Transverse colon (tissue), 4 donors: ENCODE measurements around the gene TMEM131L. TPM values are rescaled to one million over a fixed set of nuclear protein-coding genes. Genes with fewer than 3 reads are reported as not detected.

Source experiments
- DNase-seq: peaks from one replicate; pipeline ENCODE4 v3.0.0-alpha.2; 2019
- H3K27ac ChIP-seq, 4 donors: fragments of 200-600 bp; sonication (generic); 2 replicates each; pipeline ENCODE4 v1.5.1; 2016 to 2018; ENCODE audit warnings: inconsistent platforms in 4 of 4
- H3K27me3 ChIP-seq: fragments of 200-600 bp; sonication (generic); 2 replicates; pipeline ENCODE4 v1.5.1; 2017; ENCODE audit warnings: inconsistent platforms
- H3K36me3 ChIP-seq, 4 donors: fragments of 200-600 bp; sonication (generic); 2 replicates each; pipeline ENCODE4 v1.5.1; 2017 to 2019; ENCODE audit warnings: inconsistent platforms in 4 of 4
- H3K4me1 ChIP-seq, 4 donors: fragments of 200-600 bp; sonication (generic); 2 replicates each; pipeline ENCODE4 v1.5.1; 2017 to 2020; ENCODE audit warnings: inconsistent platforms in 4 of 4
- H3K4me3 ChIP-seq, 4 donors: fragments of 200-600 bp; sonication (generic); 1 replicate in 1 of 4; 2 replicates in 3 of 4; pipeline versions ENCODE4 v1.5.1 to v1.6.1; 2017 to 2019; ENCODE audit warnings: inconsistent platforms in 4 of 4
- H3K9me3 ChIP-seq, 2 donors: fragments of 200-600 bp; sonication (generic); 2 replicates each; pipeline ENCODE4 v1.5.1; 2017 to 2019; ENCODE audit warnings: inconsistent platforms in 2 of 2
- EP300 ChIP-seq: sonication (generic); formaldehyde crosslinking; IDR thresholded peaks from one replicate; pipeline ENCODE4 v1.6.1; 2017; ENCODE audit warnings: antibody characterized with exemption, low read depth
- POLR2A ChIP-seq: fragments of 450-650 bp; IDR thresholded peaks from one replicate; pipeline ENCODE4 v1.6.1; 2016; ENCODE audit warnings: antibody characterized with exemption, mild to moderate bottlenecking, moderate library complexity
- POLR2AphosphoS5 ChIP-seq, 3 donors: sonication (generic); formaldehyde crosslinking; IDR thresholded peaks; one replicate each; pipeline ENCODE4 v1.6.1; 2016; ENCODE audit warnings: antibody characterized with exemption in 3 of 3
- WGBS, 2 donors: methylation state at CpG; one replicate each; pipeline ENCODE4 v1.1.5; 2018; ENCODE audit warnings: low coverage in 1 of 2; 5-methylcytosine and 5-hydroxymethylcytosine counted together
- in situ Hi-C, 4 donors: fragments of 200-750 bp; cut with MboI; loops; one replicate each; pipeline versions ENCODE4 v1.15.0 to v1.15.1; 2017; ENCODE audit warnings: low sequenced_read_pairs in 3 of 4, low pct_ligation_motif_present in 1 of 4, low pct_unique_long_range_greater_than_20kb in 1 of 4
- intact Hi-C: fragments of 100-400 bp; cut with DNase I; formaldehyde crosslinking; loops from one replicate; pipeline ENCODE4 v1.15.1; 2023; ENCODE audit warnings: low total_unique reads
- total RNA-seq, 4 donors: library from RNA; depleted of rRNA; stranded (reverse); fragments of >200 nt; gene quantifications; one replicate each; pipeline ENCODE4 v1.1.0, GENCODE V29; 2016
- TF ChIP-seq, protein P1 (sequence below), 5 experiments: fragments of 200-600 bp in 3 of 5; fragments of 450-650 bp in 2 of 5; sonication (generic) in 3 of 5; IDR thresholded peaks; 1 replicate in 2 of 5; 2 replicates in 3 of 5; pipeline ENCODE4 v1.5.1; 2016 to 2017; ENCODE audit warnings: antibody characterized with exemption in 5 of 5, inconsistent platforms in 3 of 5, mild to moderate bottlenecking in 2 of 5, moderate library complexity in 1 of 5

Gene TMEM131L
- total RNA-seq, 4 donors from 2014 or later, result 5.2 to 14.8 (median 8.3) TPM

- WGBS, 2 donors, result 82 to 100% methylated on average over 3 of the region's 3 CpGs
- Histone ChIP-seq H3K27ac (no peak overlapping the region), H3K27me3 (no peaks in the 10 kb centered on the region), H3K36me3 (peaks cover 0 to 5% (median 0%) of the 10 kb centered on the region in 4 donors), H3K4me3 (no peak overlapping the region), H3K9me3 (no peaks in the 10 kb centered on the region), H3K4me1 (no peaks in the 10 kb centered on the region)
- intact Hi-C loops (no loop called here), in situ Hi-C loops (loop anchor here in 1 of 4 donors (10.0 kb wide), 1 partner anchor 116 kb away; no protein-coding TSS in a partner anchor)
- TF ChIP-seq, protein P1, sequence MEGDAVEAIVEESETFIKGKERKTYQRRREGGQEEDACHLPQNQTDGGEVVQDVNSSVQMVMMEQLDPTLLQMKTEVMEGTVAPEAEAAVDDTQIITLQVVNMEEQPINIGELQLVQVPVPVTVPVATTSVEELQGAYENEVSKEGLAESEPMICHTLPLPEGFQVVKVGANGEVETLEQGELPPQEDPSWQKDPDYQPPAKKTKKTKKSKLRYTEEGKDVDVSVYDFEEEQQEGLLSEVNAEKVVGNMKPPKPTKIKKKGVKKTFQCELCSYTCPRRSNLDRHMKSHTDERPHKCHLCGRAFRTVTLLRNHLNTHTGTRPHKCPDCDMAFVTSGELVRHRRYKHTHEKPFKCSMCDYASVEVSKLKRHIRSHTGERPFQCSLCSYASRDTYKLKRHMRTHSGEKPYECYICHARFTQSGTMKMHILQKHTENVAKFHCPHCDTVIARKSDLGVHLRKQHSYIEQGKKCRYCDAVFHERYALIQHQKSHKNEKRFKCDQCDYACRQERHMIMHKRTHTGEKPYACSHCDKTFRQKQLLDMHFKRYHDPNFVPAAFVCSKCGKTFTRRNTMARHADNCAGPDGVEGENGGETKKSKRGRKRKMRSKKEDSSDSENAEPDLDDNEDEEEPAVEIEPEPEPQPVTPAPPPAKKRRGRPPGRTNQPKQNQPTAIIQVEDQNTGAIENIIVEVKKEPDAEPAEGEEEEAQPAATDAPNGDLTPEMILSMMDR (IDR thresholded peaks at IDR 0.05), result no peak
- TF ChIP-seq POLR2A (no peak), EP300 (no peak), POLR2AphosphoS5 (IDR thresholded peaks at IDR 0.05) (no peak)
- no peak for DNase-seq
Measured at GRCh38 chr4:153638999-153639398, 172.8 kb downstream of the TMEM131L start.

DNA sequence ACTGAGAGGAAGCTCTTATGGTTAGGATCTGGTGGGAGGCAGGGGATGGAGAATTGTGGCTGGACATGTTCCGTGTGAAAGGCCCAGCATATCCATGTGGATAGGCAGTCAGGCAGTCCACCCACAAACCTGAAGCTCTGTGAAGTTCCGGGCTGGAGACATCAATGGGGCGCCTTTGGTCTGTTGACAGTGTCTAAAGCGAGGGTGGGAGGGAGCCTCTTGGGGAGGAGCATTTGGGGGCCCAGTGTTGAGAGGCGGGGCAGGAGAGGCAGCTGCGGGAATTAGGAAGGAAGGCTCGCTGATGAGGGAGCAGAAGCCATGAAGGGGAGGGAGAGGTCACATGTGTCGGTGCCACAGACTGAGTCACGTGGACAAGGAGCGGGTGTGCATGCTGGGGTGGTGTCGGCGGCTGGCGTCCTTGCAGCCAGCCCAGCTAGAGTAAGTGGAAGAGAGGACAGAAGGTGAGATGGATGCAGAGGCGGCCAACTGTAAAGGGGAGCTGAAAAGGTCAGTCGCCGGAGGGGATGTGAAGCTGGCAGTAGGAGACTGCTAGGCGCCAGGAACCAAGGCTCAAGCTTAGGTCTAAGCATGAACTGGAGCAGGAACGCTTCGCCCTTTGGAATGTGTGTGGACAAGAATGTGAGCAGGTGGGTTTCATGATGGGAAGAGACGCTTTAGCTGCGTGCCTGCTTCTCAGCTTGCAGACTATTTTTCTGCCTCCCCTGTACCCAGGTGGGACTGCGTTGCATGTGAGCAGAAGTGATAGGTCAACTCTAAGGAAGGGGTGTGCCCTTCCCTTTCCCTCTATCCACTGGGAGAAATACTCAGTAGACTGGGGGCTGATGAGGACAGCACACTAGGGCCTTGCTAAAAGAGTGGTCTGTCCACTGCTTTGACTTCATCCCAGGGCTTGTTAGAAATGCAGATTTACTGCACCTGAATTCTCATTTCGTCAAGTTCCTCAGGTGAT is 174.0 kb downstream of the TMEM131L start:
- intact Hi-C loops (loop anchor here (10.0 kb wide), 1 partner anchor 295 kb away; the partner anchor contains the start of gene MND1), in situ Hi-C loops (loop anchor here in 1 of 4 donors (10.0 kb wide), 1 partner anchor 115 kb away; no protein-coding TSS in a partner anchor)
- Histone ChIP-seq H3K4me3 (no peak overlapping the region), H3K9me3 (no peaks in the 10 kb centered on the region), H3K4me1 (no peaks in the 10 kb centered on the region), H3K27me3 (no peaks in the 10 kb centered on the region), H3K36me3 (no peaks in the 10 kb centered on the region), H3K27ac (no peak overlapping the region)
- no peak for DNase-seq
- 89 to 100% methylated on average over 5 to 23 of the region's 23 CpGs for WGBS, 2 donors
- TF ChIP-seq POLR2AphosphoS5 (IDR thresholded peaks at IDR 0.05), result no peak
- TF ChIP-seq POLR2A, result no peak
- TF ChIP-seq EP300, result no peak
- TF ChIP-seq, protein P1 (IDR thresholded peaks at IDR 0.05), result no peak

DNA sequence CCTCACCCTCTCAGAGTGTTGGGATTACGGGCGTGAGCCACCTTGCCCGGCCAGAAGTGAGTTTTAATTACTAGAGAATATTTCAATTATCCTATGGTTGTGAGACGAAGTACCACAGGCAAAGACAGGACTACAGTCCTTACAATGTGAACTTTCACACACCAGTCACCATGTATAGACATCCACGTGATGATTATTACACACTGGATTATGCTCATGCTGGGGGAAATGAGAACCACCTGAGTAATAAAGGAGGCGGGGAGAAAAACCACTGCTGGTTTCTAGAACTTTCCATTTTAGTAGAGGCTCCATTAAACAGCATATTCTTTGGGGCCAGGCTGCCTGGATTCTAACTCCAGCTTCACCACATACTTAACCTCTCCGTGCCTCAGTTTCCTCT is 175.4 kb downstream of the TMEM131L start:
- 78 to 79% methylated on average over 4 to 7 of the region's 7 CpGs for WGBS, 2 donors
- Histone ChIP-seq H3K27ac (no peak overlapping the region), H3K4me3 (no peak overlapping the region), H3K27me3 (no peaks in the 10 kb centered on the region), H3K9me3 (no peaks in the 10 kb centered on the region), H3K4me1 (no peaks in the 10 kb centered on the region), H3K36me3 (no peaks in the 10 kb centered on the region)
- TF ChIP-seq POLR2AphosphoS5 (IDR thresholded peaks at IDR 0.05) (no peak), POLR2A (no peak), EP300 (no peak)
- TF ChIP-seq, protein P1 (IDR thresholded peaks at IDR 0.05), result no peak
- intact Hi-C loops, result loop anchor here (10.0 kb wide), 1 partner anchor 297 kb away; the partner anchor contains the start of gene MND1
- no peak for DNase-seq
- in situ Hi-C loops, result no loop called here
